NCI-H226 (cell line): ENCODE data around the gene ACTN3.
"Not testable (repeated sequence)": the region's sequence is repeated elsewhere in the genome, so short reads cannot be mapped to it uniquely, and the experiment has no call there.

Experiments used
- DNase-seq: peaks from one replicate; pipeline ENCODE4 v3.0.0-alpha.2; 2015

ACTN3 gene

GRCh38 chr11:66567787-66568123 lies 21.1 kb downstream of the ACTN3 start:
- DNase-seq: no peak

- peak; percentile 74 for DNase-seq
Measured at GRCh38 chr11:66568124-66568916, 21.6 kb downstream of the ACTN3 start, which contains the start of gene CTSF. Gene CTSF (minus strand): TSS chr11:66568606. CDS start chr11:66568486, 120 bp downstream.

DNA sequence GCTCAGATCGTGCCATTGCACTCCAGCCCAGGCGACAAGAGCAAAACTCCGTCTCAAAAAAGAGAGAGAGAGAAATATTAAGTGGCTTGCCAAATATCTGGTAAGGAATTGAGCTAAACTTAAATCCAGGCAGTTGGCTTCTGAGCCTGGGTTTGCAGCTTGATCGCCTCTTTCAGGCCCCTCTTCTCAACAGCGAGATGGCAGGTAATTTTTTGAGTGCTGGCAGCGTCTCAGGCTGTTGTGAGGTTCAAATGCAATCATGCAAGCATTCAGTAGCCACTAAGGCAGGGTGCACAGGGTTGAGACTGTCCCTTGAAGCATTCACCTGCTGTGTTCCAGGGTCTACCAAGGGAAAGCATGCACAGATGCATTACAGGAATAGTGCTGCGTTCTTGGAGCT lies 22.4 kb downstream of the ACTN3 start:
- no peak for DNase-seq

DNA sequence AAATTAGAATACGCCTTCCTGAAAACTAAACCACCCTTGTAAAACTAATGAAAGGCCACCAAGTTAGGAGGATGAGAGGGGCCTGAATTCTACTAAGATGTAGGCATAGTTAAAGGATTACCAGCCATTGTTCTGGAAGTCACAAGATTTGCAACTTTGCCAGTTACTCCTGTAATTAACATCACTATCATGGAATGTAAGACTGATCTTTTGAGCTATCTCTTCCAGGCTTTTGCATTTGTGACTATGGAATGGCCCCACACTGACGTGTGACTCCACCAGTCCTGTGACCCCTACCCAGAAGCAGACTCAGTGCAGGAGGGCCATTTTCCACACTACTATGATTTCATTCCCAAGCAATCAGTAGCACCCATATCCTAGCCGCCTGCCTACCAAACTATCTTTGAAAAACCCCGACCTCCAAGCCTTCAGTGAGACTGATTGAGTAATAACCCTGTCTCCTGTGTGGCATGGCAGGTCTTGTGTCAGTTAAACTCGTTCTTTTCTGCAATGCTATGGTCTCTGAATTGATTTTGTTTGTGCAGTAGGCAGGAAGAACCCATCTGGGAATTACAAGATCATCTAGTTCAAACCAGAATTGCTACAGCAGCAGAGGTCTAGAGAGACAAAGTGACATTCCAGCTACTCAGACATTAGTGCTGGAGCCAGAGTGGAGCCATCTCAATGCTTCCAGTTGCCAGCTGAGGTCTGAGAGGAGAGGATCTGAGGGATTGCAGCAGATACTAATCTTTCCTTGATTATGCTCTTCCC lies 23.6 kb downstream of the ACTN3 start:
- DNase-seq: no peak

- DNase-seq: no peak
Measured at GRCh38 chr11:66570850-66571180, 24.1 kb downstream of the ACTN3 start.

- peak; percentile 24 for DNase-seq
Measured at GRCh38 chr11:66579017-66579606, 32.4 kb downstream of the ACTN3 start.

- no peak for DNase-seq
Measured at GRCh38 chr11:66580803-66581202, 34.1 kb downstream of the ACTN3 start.

GRCh38 chr11:66581261-66581660 lies 34.6 kb downstream of the ACTN3 start:
- no peak for DNase-seq

DNA sequence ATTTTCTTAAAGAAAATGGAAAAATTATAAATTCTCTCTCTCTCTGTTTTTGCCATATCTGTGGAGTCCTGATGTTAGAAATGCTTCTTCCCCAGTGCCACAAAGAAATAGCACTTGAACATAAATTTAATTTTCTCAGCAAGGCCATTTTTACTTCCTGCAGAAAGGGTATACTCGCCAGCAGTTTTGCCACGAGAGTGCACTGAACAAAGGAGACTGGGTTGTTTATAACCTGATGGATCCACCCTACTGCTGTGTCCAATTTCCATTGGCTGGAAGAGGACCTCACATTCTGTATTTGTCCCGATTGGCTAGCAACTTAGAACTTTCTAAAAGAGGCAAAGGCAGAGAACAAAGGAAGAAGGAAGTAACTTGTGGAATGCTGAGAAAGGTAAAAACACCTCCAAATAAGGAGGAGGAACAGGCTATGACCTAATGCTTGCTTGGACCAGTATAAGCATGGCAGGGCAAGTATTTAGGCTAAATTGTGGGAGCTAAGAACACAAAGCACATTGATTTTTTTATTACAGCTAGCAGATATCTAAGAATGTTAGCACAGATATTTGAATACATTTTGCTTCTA lies 36.0 kb downstream of the ACTN3 start:
- not testable (repeated sequence) for DNase-seq

GRCh38 chr11:66585447-66585846 lies 38.7 kb downstream of the ACTN3 start:
- DNase-seq: not testable (repeated sequence)

- no peak for DNase-seq
Measured at GRCh38 chr11:66586136-66586535, 39.4 kb downstream of the ACTN3 start.

GRCh38 chr11:66589315-66589714 lies 42.6 kb downstream of the ACTN3 start:
- not testable (repeated sequence) for DNase-seq

- DNase-seq: no peak
Measured at GRCh38 chr11:66589996-66590675, 43.4 kb downstream of the ACTN3 start.

DNA sequence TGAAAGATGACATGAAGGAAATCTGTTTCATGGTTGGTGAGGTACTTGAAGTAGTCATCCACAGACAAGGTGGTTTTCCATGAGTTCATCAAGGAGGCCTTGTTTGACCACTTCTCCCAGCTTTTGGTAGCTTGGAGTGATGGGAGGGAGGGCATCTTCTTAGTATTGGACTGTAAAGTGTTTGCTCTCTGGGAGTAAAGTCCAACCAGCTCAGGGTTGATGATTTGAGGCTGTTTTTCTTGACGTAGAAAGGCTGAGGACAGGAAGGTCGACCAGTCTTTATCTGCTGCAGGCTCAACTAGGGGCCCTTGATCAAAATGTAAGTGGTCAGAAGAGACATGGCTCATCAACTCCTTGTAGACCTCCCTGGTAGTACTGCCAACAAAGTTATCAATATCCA lies 44.5 kb downstream of the ACTN3 start:
- no peak for DNase-seq

- peak; percentile 83 for DNase-seq
Measured at GRCh38 chr11:66592457-66593302, 46.0 kb downstream of the ACTN3 start, which contains the start of the genes CCDC87 and CCS. Gene CCDC87 (minus strand): TSS chr11:66593063. CDS start chr11:66593015, 48 bp downstream. Gene CCS (plus strand): TSS chr11:66593185. CDS start chr11:66593262, 77 bp downstream.

- no peak for DNase-seq
Measured at GRCh38 chr11:66593303-66593635, 46.6 kb downstream of the ACTN3 start.

DNA sequence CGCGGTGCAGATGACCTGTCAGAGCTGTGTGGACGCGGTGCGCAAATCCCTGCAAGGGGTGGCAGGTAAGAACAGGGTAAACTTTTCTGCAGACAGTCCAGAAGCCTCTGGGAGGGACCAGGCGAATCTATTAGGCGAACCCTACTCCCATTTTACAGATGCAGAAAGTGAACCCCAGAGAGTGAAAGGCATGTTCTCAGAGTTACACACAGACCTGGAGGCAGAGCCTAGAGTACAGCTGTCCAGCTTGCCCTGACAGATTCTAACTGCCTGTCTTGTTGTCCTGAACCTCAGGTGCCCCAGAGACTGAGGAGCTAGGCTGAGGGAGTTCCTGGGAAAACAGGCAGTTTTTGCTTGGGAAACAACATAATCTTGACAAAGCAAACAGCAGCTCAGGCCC lies 46.9 kb downstream of the ACTN3 start:
- no peak for DNase-seq

DNA sequence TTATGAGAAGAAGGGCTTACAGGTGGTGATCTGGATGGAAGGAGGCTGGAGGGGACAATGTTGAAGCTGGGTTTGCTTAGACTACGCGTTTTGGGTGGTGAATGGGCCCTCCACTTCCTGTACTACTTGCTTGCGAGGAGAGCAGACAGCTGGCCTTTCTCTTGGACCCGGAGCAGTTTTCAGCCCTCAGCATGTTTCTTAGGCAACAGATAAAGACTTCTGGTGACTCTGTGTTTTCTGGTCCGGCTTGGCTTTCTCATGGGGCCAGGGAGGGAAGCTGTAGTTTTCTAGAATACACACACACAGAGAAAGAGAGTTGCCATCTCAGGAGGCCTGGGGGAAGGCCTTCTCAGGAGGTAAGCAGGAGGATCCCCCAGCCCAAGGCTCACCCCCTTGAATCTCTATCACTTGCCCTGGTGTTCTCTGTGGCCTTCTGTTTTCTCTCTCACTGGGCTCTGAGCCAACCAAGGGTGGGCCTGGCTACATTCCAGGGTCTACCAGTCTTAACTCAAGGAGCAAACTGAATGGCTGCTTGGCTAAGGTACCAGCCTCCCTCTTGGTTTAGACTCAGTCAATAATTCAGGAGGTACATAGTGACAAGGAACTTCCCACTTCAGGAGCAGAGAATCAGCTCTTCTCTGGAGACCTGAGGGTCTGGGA lies 48.7 kb downstream of the ACTN3 start:
- DNase-seq: no peak

- DNase-seq: no peak
Measured at GRCh38 chr11:66598993-66599392, 52.3 kb downstream of the ACTN3 start.

DNA sequence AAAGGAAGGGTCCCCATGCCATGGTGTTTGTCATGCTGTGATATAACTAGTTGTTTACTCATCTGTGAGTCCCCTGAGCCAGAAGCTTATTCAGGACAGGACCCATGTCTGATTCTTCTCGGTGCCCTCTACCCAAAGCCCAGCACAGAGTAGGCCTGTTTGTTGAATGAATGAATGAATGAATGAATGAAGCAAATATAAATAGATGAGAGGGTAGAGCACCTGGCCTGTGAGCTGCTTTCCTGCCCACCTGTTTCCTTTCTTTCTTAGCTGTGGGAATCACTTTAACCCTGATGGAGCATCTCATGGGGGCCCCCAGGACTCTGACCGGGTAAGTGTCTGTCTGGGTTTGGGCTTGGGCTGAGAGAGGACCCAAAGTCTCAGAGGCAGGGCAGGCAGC lies 53.5 kb downstream of the ACTN3 start:
- no peak for DNase-seq

DNA sequence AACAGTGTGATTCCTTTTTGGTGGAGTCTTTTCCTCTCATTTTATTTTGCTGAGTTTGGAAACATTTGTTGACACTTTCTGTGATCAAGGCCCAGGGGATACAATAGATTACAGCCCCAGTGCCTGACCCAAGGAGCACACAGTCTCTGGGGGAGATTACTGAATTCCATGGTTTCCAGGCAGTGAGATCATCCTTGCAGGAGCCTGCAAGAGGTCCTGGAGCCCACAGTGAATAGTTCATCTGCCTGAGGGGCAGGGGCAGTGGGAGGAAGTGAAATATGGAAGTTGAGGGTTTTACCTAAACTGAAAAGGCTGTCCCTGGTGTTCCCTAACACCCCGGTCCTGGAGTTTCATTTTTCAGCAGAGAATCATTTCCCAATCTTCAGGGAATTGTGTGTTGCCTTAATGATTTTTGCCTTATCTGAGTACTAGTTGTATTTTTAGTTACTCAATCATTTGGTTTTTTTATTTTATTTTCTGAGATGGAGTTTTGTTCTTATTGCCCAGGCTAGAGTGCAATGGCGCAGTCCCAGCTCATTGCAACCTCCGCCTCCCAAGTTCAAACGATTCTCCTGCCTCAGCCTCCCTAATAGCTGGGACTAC lies 54.0 kb downstream of the ACTN3 start:
- no peak for DNase-seq
